HepG2 (cell line): ENCODE data around the gene ZNF581. TPM values are rescaled to one million over a fixed set of nuclear protein-coding genes. Genes with fewer than 3 reads are reported as not detected.
A peak's percentile ranks its signal among the peaks of the same experiment; 100 is the strongest.

Experiments used
- CHD4 ChIP-seq: fragments of 200-600 bp; sonication (generic); IDR thresholded peaks from 2 replicates; pipeline ENCODE4 v1.7.0; 2017; ENCODE audit warnings: mild to moderate bottlenecking, low read length, borderline replicate concordance
- FOXK1 ChIP-seq: sonication (generic); formaldehyde crosslinking; IDR thresholded peaks from 2 replicates; pipeline ENCODE4 v1.4.0; 2020; ENCODE audit warnings: low read depth, missing genetic modification reagents, borderline replicate concordance
- HHEX ChIP-seq: IDR thresholded peaks from 2 replicates; pipeline ENCODE4 v1.6.1; 2016; ENCODE audit warnings: control low read depth
- PLRG1 ChIP-seq: fragments of 450-650 bp; conservative IDR thresholded peaks from 2 replicates; pipeline ENCODE4 v1.6.1; 2016
- RNF2 ChIP-seq: fragments of 450-650 bp; conservative IDR thresholded peaks from 2 replicates; pipeline ENCODE4 v1.6.1; 2016; ENCODE audit warnings: low read depth
- SAFB2 ChIP-seq: sonication (generic); formaldehyde crosslinking; IDR thresholded peaks from 2 replicates; pipeline ENCODE4 v1.5.1; 2020; ENCODE audit warnings: missing genetic modification reagents, low read depth, mild to moderate bottlenecking, borderline replicate concordance
- ZFP82 ChIP-seq: sonication (generic); formaldehyde crosslinking; IDR thresholded peaks from 2 replicates; pipeline ENCODE4 v1.5.1; 2020; ENCODE audit warnings: mild to moderate bottlenecking, missing genetic modification reagents, borderline replicate concordance
- ZFY ChIP-seq: sonication (generic); formaldehyde crosslinking; IDR thresholded peaks from 2 replicates; pipeline ENCODE4 v1.4.0; 2020; ENCODE audit warnings: missing genetic modification reagents
- ZNF276 ChIP-seq: sonication (generic); formaldehyde crosslinking; IDR thresholded peaks from 2 replicates; pipeline ENCODE4 v1.4.0; 2020; ENCODE audit warnings: mild to moderate bottlenecking, low read depth, missing genetic modification reagents
- ZNF432 ChIP-seq: sonication (generic); formaldehyde crosslinking; IDR thresholded peaks from 2 replicates; pipeline ENCODE4 v1.5.0; 2020; ENCODE audit warnings: missing genetic modification reagents, mild to moderate bottlenecking, borderline replicate concordance
- ZNF788 ChIP-seq: sonication (generic); formaldehyde crosslinking; IDR thresholded peaks from 2 replicates; pipeline ENCODE4 v1.5.0; 2020; ENCODE audit warnings: mild to moderate bottlenecking, missing genetic modification reagents, borderline replicate concordance
- ZSCAN5A ChIP-seq: sonication (generic); formaldehyde crosslinking; IDR thresholded peaks from 2 replicates; pipeline ENCODE4 v1.8.0; 2022; ENCODE audit warnings: mild to moderate bottlenecking, missing genetic modification reagents, borderline replicate concordance
- polyA plus RNA-seq, 8 experiments: library from polyadenylated mRNA; depleted of rRNA in 3 of 8; stranded (reverse) in 7 of 8; unstranded in 1 of 8; fragments of >200 nt; fragmentation: Illumina TruSeq in 4 of 8; extraction: Trizol in 4 of 8; gene quantifications; 2 replicates each; pipeline versions ENCODE4 v1.2.1 to v1.2.3, GENCODE V29; 2011 to 2016; ENCODE audit warnings: low read depth in 4 of 8, missing spikeins in 1 of 8, mixed read lengths in 1 of 8; ENCODE audit not compliant: insufficient read depth in 1 of 8
- total RNA-seq, 5 experiments: library from RNA; depleted of rRNA; stranded (reverse); fragments of >200 nt; fragmentation: Illumina TruSeq; extraction: Trizol; gene quantifications; 2 replicates each; pipeline ENCODE4 v1.2.3, GENCODE V29; 2016; ENCODE audit warnings: low read depth in 1 of 5
- TF ChIP-seq, protein P1 (sequence below): sonication (generic); formaldehyde crosslinking; IDR thresholded peaks from one replicate; pipeline ENCODE4 v1.5.1; 2020; ENCODE audit warnings: mild to moderate bottlenecking, missing genetic modification reagents; ENCODE audit errors: not compliant biosample characterization

ZNF581 gene
- total and polyA plus RNA-seq, 2 of the 13 experiments (the other 11 are each of a cell fraction or from before 2014, with no cell fraction given) = 19.6 to 49.5 TPM

- TF ChIP-seq, protein P1, sequence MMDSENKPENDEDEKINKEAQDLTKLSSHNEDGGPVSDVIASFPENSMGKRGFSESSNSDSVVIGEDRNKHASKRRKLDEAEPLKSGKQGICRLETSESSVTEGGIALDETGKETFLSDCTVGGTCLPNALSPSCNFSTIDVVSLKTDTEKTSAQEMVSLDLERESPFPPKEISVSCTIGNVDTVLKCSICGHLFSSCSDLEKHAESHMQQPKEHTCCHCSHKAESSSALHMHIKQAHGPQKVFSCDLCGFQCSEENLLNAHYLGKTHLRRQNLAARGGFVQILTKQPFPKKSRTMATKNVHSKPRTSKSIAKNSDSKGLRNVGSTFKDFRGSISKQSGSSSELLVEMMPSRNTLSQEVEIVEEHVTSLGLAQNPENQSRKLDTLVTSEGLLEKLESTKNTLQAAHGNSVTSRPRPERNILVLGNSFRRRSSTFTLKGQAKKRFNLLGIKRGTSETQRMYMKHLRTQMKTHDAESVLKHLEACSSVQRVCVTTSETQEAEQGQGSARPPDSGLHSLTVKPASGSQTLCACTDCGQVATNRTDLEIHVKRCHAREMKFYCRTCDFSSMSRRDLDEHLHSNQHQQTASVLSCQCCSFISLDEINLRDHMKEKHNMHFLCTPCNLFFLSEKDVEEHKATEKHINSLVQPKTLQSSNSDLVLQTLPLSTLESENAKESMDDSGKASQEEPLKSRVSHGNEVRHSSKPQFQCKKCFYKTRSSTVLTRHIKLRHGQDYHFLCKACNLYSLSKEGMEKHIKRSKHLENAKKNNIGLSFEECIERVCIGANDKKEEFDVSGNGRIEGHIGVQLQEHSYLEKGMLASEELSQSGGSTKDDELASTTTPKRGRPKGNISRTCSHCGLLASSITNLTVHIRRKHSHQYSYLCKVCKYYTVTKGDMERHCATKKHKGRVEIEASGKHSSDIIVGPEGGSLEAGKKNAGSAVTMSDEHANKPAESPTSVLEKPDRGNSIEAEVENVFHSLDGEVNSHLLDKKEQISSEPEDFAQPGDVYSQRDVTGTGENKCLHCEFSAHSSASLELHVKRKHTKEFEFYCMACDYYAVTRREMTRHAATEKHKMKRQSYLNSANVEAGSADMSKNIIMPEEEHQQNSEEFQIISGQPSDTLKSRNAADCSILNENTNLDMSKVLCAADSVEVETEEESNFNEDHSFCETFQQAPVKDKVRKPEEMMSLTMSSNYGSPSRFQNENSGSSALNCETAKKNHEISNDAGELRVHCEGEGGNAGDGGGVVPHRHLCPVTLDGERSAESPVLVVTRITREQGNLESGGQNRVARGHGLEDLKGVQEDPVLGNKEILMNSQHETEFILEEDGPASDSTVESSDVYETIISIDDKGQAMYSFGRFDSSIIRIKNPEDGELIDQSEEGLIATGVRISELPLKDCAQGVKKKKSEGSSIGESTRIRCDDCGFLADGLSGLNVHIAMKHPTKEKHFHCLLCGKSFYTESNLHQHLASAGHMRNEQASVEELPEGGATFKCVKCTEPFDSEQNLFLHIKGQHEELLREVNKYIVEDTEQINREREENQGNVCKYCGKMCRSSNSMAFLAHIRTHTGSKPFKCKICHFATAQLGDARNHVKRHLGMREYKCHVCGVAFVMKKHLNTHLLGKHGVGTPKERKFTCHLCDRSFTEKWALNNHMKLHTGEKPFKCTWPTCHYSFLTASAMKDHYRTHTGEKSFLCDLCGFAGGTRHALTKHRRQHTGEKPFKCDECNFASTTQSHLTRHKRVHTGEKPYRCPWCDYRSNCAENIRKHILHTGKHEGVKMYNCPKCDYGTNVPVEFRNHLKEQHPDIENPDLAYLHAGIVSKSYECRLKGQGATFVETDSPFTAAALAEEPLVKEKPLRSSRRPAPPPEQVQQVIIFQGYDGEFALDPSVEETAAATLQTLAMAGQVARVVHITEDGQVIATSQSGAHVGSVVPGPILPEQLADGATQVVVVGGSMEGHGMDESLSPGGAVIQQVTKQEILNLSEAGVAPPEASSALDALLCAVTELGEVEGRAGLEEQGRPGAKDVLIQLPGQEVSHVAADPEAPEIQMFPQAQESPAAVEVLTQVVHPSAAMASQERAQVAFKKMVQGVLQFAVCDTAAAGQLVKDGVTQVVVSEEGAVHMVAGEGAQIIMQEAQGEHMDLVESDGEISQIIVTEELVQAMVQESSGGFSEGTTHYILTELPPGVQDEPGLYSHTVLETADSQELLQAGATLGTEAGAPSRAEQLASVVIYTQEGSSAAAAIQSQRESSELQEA = no peak
- no peak for TF ChIP-seq ZNF276 (CRISPR knock-in tag)
- TF ChIP-seq ZFP82 (CRISPR knock-in tag) = no peak
- no peak for TF ChIP-seq PLRG1
- TF ChIP-seq SAFB2 = no peak
- no peak for TF ChIP-seq RNF2
- TF ChIP-seq CHD4 = no peak
- TF ChIP-seq ZNF432 (CRISPR knock-in tag) = 0 out of 2 replicates have a peak, but pooled peaks have one; percentile 48
- TF ChIP-seq FOXK1 (CRISPR knock-in tag) = no peak
- TF ChIP-seq HHEX = no peak
- TF ChIP-seq ZFY (CRISPR knock-in tag) = no peak
- TF ChIP-seq ZSCAN5A (CRISPR knock-in tag) = 0 out of 2 replicates have a peak, but pooled peaks have one; percentile 47
- no peak for TF ChIP-seq ZNF788 (CRISPR knock-in tag)
These were observed 3.3 kb upstream of the ZNF581 start (continued) for GRCh38 chr19:55640043-55640576.
